ENCODE data around the gene FSTL4.

GRCh38 chr5:133372293-133372937 lies 239.9 kb downstream of the FSTL4 start:
- TF ChIP-seq CTCF (IDR thresholded peaks at IDR 0.05): no peak
- TF ChIP-seq POLR2A (IDR thresholded peaks at IDR 0.05): no peak

Measured in ovary (tissue), 3 donors.